Measurements from ENCODE around the gene MLANA. TPM values are rescaled to one million over a fixed set of nuclear protein-coding genes. Genes with fewer than 3 reads are reported as not detected.

MLANA gene
- total RNA-seq, result not detected in 2 replicates

GRCh38 chr9:5890641-5891040, at the start of gene MLANA:
TSS of gene MLANA (plus strand) at chr9:5890889. CDS start at chr9:5892475, 1,586 bp downstream.

Other genes with a start within 250 kb of the MLANA start
- 14.9 and 15.1 TPM in 2 replicates for gene ERMP1, start 57.8 kb upstream of the MLANA start, total RNA-seq
- 27.2 and 29.2 TPM in 2 replicates for gene RANBP6, start 124.7 kb downstream of the MLANA start, total RNA-seq